ENCODE measurements around the gene CDH23.

Gene CDH23

GRCh38 chr10:71610651-71611050 lies 213.9 kb downstream of the CDH23 start:
- Histone ChIP-seq H3K4me2 (ENCODE audit: low read length) (no peak overlapping the region), H3K79me2 (ENCODE audit: control insufficient read depth, insufficient read depth, low read length, poor library complexity) (no peaks in the 10 kb centered on the region), H4K12ac (ENCODE audit: low read depth, low read length) (no peak overlapping the region), H2AK5ac (ENCODE audit: low read length) (no peak overlapping the region), H3K9ac (ENCODE audit: low read length) (no peak overlapping the region), H3K23ac (ENCODE audit: low read length) (no peak overlapping the region), H4K8ac (ENCODE audit: low read depth, low read length) (no peak overlapping the region), H4K91ac (ENCODE audit: low read depth, low read length) (no peak overlapping the region), H3K4me1 (ENCODE audit: control insufficient read depth in 1 of 2, insufficient read depth in 2 of 2, low read length in 2 of 2) (peaks cover 3 to 6% of the 10 kb centered on the region in 2 experiments), H2BK120ac (ENCODE audit: insufficient read depth, low read length, poor library complexity) (no peak overlapping the region), H3K18ac (ENCODE audit: low read length) (no peak overlapping the region), H2AFZ (ENCODE audit: insufficient read depth, low read length, poor library complexity) (no peak overlapping the region), H3K9me3 (ENCODE audit: insufficient read depth, low read depth, low read length) (peaks cover 1% of the 10 kb centered on the region), H2BK5ac (ENCODE audit: low read depth, low read length, poor library complexity) (no peak overlapping the region), H3K14ac (ENCODE audit: low read length) (no peak overlapping the region), H3K4me3 (ENCODE audit: low read depth, low read length) (no peak overlapping the region), H3K27ac (ENCODE audit: low read depth, low read length) (no peak overlapping the region), H2BK12ac (ENCODE audit: low read length) (no peak overlapping the region), H3K36me3 (ENCODE audit: control insufficient read depth in 1 of 2, insufficient read depth in 2 of 2, low read length in 2 of 2) (no peaks in the 10 kb centered on the region), H3K4ac (ENCODE audit: low read depth, low read length) (no peak overlapping the region), H3K27me3 (ENCODE audit: insufficient read depth, low read length) (no peaks in the 10 kb centered on the region), H3K79me1 (ENCODE audit: low read length) (no peaks in the 10 kb centered on the region)
- no peak for DNase-seq
- WGBS (ENCODE audit: extremely low coverage, insufficient coverage, insufficient read length) = no CpG with 5 or more reads among the region's 3 CpGs

- no CpG with 5 or more reads among the region's 5 CpGs for WGBS (ENCODE audit: extremely low coverage, insufficient coverage, insufficient read length)
- Histone ChIP-seq H3K36me3 (ENCODE audit: control insufficient read depth in 1 of 2, insufficient read depth in 2 of 2, low read length in 2 of 2) (no peaks in the 10 kb centered on the region), H3K4ac (ENCODE audit: low read depth, low read length) (no peak overlapping the region), H3K23ac (ENCODE audit: low read length) (no peak overlapping the region), H4K8ac (ENCODE audit: low read depth, low read length) (no peak overlapping the region), H2BK120ac (ENCODE audit: insufficient read depth, low read length, poor library complexity) (no peak overlapping the region), H3K27ac (ENCODE audit: low read depth, low read length) (no peak overlapping the region), H3K9ac (ENCODE audit: low read length) (no peak overlapping the region), H3K4me2 (ENCODE audit: low read length) (no peak overlapping the region), H3K9me3 (ENCODE audit: insufficient read depth, low read depth, low read length) (peaks cover 1% of the 10 kb centered on the region), H3K4me3 (ENCODE audit: low read depth, low read length) (no peak overlapping the region), H3K27me3 (ENCODE audit: insufficient read depth, low read length) (no peaks in the 10 kb centered on the region), H3K79me1 (ENCODE audit: low read length) (no peaks in the 10 kb centered on the region), H3K79me2 (ENCODE audit: control insufficient read depth, insufficient read depth, low read length, poor library complexity) (no peaks in the 10 kb centered on the region), H2AK5ac (ENCODE audit: low read length) (no peak overlapping the region), H2BK12ac (ENCODE audit: low read length) (no peak overlapping the region), H3K18ac (ENCODE audit: low read length) (no peak overlapping the region), H2BK5ac (ENCODE audit: low read depth, low read length, poor library complexity) (no peak overlapping the region), H3K14ac (ENCODE audit: low read length) (no peak overlapping the region), H3K4me1 (ENCODE audit: control insufficient read depth in 1 of 2, insufficient read depth in 2 of 2, low read length in 2 of 2) (peaks cover 3 to 6% of the 10 kb centered on the region in 2 experiments), H4K91ac (ENCODE audit: low read depth, low read length) (no peak overlapping the region), H2AFZ (ENCODE audit: insufficient read depth, low read length, poor library complexity) (no peak overlapping the region), H4K12ac (ENCODE audit: low read depth, low read length) (no peak overlapping the region)
- DNase-seq = no peak
These were observed 214.4 kb downstream of the CDH23 start for GRCh38 chr10:71611131-71611530.

GRCh38 chr10:71611709-71612422 lies 215.1 kb downstream of the CDH23 start:
- Histone ChIP-seq H3K4me3 (ENCODE audit: low read depth, low read length) (no peak overlapping the region), H3K18ac (ENCODE audit: low read length) (no peak overlapping the region), H3K23ac (ENCODE audit: low read length) (no peak overlapping the region), H4K8ac (ENCODE audit: low read depth, low read length) (no peak overlapping the region), H3K4me1 (ENCODE audit: control insufficient read depth in 1 of 2, insufficient read depth in 2 of 2, low read length in 2 of 2) (peaks cover 3 to 6% of the 10 kb centered on the region in 2 experiments), H3K9ac (ENCODE audit: low read length) (no peak overlapping the region), H4K12ac (ENCODE audit: low read depth, low read length) (no peak overlapping the region), H3K4me2 (ENCODE audit: low read length) (no peak overlapping the region), H2AFZ (ENCODE audit: insufficient read depth, low read length, poor library complexity) (no peak overlapping the region), H3K79me1 (ENCODE audit: low read length) (no peaks in the 10 kb centered on the region), H3K4ac (ENCODE audit: low read depth, low read length) (no peak overlapping the region), H3K27me3 (ENCODE audit: insufficient read depth, low read length) (no peaks in the 10 kb centered on the region), H2BK5ac (ENCODE audit: low read depth, low read length, poor library complexity) (no peak overlapping the region), H3K36me3 (ENCODE audit: control insufficient read depth in 1 of 2, insufficient read depth in 2 of 2, low read length in 2 of 2) (no peaks in the 10 kb centered on the region), H2BK12ac (ENCODE audit: low read length) (no peak overlapping the region), H2AK5ac (ENCODE audit: low read length) (no peak overlapping the region), H4K91ac (ENCODE audit: low read depth, low read length) (no peak overlapping the region), H3K27ac (ENCODE audit: low read depth, low read length) (no peak overlapping the region), H3K79me2 (ENCODE audit: control insufficient read depth, insufficient read depth, low read length, poor library complexity) (no peaks in the 10 kb centered on the region), H3K14ac (ENCODE audit: low read length) (no peak overlapping the region), H3K9me3 (ENCODE audit: insufficient read depth, low read depth, low read length) (peaks cover 1% of the 10 kb centered on the region), H2BK120ac (ENCODE audit: insufficient read depth, low read length, poor library complexity) (no peak overlapping the region)
- DNase-seq = no peak
- no CpG with 5 or more reads among the region's 12 CpGs for WGBS (ENCODE audit: extremely low coverage, insufficient coverage, insufficient read length)

- H2BK12ac ChIP-seq (ENCODE audit: low read length) = no peak overlapping the region
- WGBS (ENCODE audit: extremely low coverage, insufficient coverage, insufficient read length) = no CpG with 5 or more reads among the region's 2 CpGs
- no peak overlapping the region for H2BK5ac ChIP-seq (ENCODE audit: low read depth, low read length, poor library complexity)
- H2AK5ac ChIP-seq (ENCODE audit: low read length) = no peak overlapping the region
- no peak overlapping the region for H3K4ac ChIP-seq (ENCODE audit: low read depth, low read length)
- H2AFZ ChIP-seq (ENCODE audit: insufficient read depth, low read length, poor library complexity) = no peak overlapping the region
- no peak overlapping the region for H4K12ac ChIP-seq (ENCODE audit: low read depth, low read length)
- H3K27ac ChIP-seq (ENCODE audit: low read depth, low read length) = no peak overlapping the region
- no peak overlapping the region for H3K14ac ChIP-seq (ENCODE audit: low read length)
- no peaks in the 10 kb centered on the region for H3K79me1 ChIP-seq (ENCODE audit: low read length)
- peak; percentile 52 to 68 for DNase-seq
- no peak overlapping the region for H4K91ac ChIP-seq (ENCODE audit: low read depth, low read length)
- H3K9me3 ChIP-seq (ENCODE audit: insufficient read depth, low read depth, low read length) = peaks cover 4% of the 10 kb centered on the region
- no peak overlapping the region for H3K9ac ChIP-seq (ENCODE audit: low read length)
- no peak overlapping the region for H3K18ac ChIP-seq (ENCODE audit: low read length)
- no peaks in the 10 kb centered on the region for H3K27me3 ChIP-seq (ENCODE audit: insufficient read depth, low read length)
- H3K4me1 ChIP-seq (ENCODE audit: control insufficient read depth in 1 of 2, insufficient read depth in 2 of 2, low read length in 2 of 2) = peaks cover 3 to 6% of the 10 kb centered on the region in 2 experiments
- no peaks in the 10 kb centered on the region for H3K79me2 ChIP-seq (ENCODE audit: control insufficient read depth, insufficient read depth, low read length, poor library complexity)
- H3K36me3 ChIP-seq (ENCODE audit: control insufficient read depth in 1 of 2, insufficient read depth in 2 of 2, low read length in 2 of 2) = no peaks in the 10 kb centered on the region
- no peak overlapping the region for H2BK120ac ChIP-seq (ENCODE audit: insufficient read depth, low read length, poor library complexity)
- H3K4me3 ChIP-seq (ENCODE audit: low read depth, low read length) = no peak overlapping the region
- H3K4me2 ChIP-seq (ENCODE audit: low read length) = no peak overlapping the region
- no peak overlapping the region for H3K23ac ChIP-seq (ENCODE audit: low read length)
- no peak overlapping the region for H4K8ac ChIP-seq (ENCODE audit: low read depth, low read length)
These were observed 216.6 kb downstream of the CDH23 start for GRCh38 chr10:71613261-71613777.
